ENCODE results near the gene PSMD8.
"Not testable (repeated sequence)": the region's sequence is repeated elsewhere in the genome, so short reads cannot be mapped to it uniquely, and the experiment has no call there.

The PSMD8 gene

DNA sequence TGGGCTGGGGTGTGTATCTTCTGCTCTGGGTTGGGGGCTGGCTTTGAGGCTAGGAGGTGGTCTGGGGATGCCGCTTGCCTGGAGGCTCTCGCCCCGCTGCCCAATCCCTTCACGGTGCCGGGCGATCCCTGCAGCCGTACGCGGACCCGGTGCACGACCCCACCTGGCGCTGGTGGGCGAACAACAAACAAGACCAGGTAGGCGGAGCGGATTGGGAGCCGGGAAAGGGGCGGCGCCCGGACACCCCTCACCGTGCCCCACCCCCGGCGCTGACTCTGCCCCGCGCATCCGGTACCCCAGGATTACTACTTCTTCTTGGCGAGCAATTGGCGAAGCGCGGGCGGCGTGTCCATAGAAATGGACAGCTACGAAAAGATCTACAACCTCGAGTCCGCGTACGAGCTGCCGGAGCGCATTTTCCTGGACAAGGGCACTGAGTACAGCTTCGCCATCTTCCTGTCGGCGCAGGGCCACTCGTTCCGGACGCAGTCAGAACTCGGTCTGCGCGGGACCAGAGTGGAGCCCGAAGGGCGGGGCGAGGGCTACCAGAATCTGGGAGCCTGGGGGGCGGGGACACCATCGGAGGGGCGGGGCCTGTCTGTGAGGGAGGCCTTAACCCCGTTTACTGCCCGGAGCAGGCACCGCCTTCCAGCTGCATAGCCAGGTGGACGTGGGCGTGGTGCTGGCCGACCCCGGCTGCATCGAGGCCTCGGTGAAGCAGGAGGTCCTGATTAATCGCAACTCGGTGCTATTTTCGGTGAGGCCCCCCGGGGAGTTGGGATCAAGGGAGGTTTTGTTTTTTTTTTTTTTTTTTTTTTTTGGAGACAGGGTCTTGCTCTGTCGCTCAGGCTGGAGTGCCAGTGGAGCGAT lies 12.1 kb upstream of the PSMD8 start:
- DNase-seq (ENCODE audit: low read depth) = no peak

DNA sequence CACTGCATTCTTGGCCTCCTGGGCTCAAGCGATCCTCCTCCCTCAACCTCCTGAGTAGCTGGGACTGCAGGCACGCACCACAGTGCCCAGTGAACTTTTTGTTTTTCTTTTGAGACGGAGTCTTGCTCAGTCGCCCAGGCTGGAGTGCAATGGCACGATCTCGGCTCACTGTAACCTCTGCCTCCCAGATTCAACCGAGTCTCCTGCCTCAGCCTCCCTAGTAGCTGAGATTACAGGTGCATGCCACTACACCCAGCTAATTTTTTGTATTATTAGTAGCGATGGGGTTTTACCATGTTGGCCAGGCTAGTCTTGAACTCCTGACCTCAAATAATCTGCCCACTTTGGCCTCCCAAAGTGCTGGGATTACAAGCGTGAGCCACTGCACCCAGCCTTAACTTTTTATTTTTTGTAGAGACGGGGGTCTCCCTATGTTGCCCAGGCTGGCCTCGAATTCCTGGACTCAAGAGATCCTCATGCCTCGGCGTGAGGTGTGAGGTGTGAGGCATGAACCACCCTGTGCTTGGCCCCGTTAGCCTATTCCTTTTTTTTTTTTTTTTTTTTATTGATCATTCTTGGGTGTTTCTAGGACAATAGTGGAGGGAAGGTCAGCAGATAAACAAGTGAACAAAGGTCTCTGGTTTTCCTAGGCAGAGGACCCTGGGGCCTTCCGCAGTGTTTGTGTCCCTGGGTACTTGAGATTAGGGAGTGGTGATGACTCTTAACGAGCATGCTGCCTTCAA lies 11.3 kb upstream of the PSMD8 start:
- DNase-seq (ENCODE audit: low read depth) = not testable (repeated sequence)

DNA sequence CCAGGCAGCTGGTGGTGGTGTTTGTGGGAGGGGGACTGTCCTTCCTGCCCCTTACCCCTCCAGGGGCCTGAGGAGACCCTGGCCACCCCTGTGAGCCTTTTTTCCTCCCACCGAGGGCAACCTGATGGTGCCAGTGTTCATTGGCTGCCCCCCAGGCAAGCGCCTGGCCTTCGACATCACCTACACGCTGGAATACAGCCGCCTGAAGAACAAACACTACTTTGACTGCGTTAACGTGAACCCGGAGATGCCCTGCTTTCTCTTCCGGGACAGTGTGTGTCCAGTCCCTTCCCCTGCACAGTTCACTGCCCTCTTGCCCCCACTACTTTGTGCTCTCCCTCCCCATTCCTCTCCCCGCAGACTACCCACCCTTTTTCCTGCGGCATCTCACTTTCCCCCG lies 7.3 kb upstream of the PSMD8 start:
- no peak for DNase-seq (ENCODE audit: low read depth)

DNA sequence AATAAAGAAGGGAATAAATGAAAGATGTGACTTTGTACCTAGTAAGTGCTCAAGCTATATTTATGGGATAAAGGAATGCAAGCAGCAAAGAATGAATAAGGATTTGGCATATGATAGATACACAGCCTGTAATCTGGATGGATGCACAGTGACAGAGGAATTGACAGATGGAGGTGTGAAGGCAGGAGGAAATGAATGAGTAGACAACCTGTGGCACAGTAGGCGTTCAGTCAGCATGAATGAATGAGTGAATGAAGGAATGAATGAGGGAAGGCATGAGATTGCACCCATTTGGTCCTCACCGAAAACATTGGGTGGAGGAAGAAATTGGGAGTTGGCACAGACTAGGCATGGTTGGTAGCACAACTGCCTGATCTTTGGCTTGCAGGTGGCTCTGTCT lies 4.8 kb upstream of the PSMD8 start:
- no peak for DNase-seq (ENCODE audit: low read depth)

DNA sequence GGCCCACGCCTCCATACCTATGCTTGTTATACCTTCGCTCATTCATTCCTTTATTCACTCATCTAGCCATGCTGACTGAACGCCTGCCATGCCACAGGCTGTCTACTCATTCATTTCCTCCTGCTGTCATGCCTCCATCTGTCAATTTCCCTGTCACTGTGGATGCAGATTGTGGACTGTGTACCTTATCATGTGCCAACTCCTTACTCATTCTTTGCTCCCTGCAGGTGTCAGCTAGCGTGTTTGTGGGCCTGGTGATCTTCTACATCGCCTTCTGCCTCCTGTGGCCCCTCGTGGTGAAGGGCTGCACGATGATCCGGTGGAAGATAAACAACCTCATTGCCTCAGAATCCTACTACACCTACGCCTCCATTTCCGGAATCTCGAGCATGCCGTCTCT lies 4.1 kb upstream of the PSMD8 start:
- no peak for DNase-seq (ENCODE audit: low read depth)

DNA sequence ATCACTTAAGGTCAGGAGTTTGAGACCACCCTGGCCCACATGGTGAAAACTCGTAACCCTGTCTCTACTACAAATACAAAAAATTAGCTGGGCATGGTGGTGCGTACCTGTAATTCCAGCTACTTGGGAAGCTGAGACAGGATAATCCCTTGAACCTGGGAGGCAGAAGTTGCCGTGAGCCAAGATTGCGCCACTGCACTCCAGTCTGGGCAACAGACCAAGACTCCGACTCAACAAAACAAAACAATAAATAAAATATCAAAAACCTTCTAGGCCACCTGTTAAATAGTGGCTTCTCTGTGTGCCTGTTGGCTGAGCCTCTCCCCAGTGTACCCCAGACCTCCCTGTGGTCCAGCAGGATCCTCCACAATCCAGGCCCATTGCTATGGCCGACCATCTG lies 3.3 kb upstream of the PSMD8 start:
- no peak for DNase-seq (ENCODE audit: low read depth)

DNA sequence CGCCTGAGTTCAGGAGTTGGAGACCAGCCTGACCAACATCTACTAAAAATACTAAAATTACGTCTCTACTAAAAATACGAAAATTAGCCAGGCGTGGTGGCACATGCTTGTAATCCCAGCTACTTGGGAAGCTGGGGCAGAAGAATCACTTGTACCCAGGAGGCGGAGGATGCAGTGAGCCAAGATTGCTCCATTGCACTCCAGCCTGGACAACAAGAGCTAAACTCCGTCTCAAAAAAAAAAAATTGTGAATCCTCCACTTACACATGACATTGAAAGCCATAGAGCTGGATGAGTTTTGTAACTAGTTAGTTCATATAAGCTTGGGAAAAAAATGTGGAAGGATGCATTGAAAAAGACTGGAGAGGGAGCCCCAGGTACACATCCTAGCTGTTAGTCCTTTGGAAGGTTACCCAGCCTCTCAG lies 452 bp upstream of the PSMD8 start:
- no peak for DNase-seq (ENCODE audit: low read depth)

DNA sequence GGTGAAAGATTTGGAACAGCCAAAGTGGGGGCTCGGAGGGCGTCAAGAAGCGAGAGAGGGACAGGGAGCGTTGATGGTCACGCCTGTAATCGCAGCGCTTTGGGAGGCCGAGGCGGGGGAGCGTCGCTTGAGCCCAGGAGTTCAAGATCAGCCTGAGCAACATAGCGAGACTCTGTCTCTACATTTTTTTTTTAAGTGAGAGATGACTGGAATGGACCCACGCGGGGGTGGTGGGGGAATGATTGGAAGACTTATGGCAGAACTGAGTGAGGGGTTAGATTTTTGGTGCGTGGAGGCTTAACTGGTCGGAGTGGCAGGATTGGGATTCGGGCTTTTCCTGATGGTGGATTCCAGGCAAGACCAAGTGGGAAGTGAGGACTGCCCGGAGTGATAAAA lies 725 bp downstream of the PSMD8 start:
- no peak for DNase-seq (ENCODE audit: low read depth)

DNA sequence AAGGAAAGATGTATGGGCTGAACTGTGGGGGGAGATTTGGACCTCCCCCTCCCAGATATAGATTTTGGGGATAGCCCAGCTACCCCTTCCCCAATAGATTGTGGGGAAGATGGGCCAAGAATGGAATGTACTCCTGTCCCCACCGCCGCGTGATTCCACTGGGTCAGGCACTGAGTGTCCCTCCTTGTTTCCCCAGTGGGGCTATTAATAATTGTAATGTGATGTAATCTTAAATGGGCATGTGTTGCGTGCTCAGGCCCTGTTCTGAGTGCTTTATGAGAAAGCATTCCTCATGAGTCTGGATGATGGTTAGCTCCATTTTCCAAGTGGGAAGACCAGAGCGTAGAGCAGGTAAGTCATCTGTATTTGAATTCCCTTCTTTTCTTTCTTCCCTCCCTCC lies 1.4 kb downstream of the PSMD8 start:
- DNase-seq (ENCODE audit: low read depth) = no peak

DNA sequence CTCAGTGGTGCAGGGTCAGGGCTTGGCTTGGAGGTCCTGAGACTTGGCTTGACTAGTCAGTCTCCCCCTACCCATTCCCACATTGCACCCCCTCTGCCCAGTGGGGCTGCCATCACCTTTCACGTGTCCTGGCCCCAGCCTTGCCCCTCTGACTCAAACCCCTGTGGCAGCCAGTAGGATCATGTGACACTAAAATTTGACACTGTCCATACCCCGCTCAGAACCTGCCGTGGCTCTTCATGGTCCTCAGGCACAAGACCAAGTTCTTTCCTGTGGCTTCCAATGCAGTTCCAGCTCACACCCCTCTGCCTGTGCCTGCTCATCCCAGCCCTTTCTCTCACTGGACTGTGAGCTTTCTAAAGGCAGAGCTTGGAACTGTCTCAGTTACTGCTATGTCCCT lies 2.2 kb downstream of the PSMD8 start:
- DNase-seq (ENCODE audit: low read depth) = no peak

DNA sequence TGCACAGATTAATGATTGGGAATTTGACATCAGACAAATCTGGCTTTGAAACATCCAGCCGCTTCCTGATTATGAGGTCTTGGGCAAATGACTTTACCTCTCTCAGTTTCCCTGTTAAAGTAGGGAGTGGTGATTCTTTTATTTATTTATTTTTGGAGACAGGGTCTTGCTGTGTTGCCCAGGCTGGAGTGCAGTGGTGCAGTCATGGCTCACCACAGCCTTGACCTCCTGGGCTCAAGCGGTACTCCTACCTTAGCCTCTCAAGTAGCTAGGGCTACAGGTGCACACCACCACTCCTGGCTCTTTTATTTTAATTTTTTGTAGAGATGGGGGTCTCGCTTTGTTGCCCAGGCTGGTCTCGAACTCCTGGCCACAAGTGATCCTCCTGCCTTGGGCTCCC lies 2.7 kb downstream of the PSMD8 start:
- DNase-seq (ENCODE audit: low read depth) = no peak

DNA sequence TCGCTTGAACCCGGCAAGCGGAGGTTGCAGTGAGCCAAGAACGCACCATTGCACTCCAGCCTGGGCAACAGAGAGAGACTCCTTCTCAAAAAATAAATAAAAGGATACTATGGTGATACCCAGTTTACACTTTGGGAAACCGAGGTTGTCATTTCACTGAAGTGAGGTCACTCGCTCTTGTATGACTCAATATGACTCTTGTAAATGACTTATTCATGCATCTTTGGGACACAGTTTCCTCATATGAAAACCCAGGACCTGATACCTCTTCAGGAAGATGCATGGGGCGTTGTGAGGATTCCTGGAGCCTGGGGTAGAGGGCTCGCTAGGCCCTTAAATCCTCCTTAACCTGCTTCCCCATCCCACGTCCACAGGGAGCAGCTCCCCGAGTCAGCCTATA lies 4.5 kb downstream of the PSMD8 start:
- DNase-seq (ENCODE audit: low read depth) = no peak

DNA sequence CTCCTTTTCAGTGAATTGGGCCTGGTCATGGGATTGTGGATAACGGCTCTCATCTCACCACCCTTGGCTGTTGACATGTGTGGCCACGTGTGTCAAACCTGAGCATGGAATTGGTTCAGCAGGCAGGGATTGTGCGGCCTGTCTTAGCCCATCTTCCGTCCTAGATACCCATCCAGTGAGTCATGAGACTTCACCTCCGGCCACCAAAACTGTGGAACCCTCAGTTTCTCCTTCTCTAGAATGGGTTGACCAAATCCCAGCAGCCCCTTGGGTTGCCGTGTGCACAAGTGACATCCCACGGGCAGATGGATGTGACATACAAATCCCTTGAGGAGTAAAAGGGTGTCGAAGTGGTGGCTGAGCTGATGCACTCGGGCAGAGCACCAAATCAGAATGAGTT lies 6.8 kb downstream of the PSMD8 start:
- DNase-seq (ENCODE audit: low read depth) = no peak

DNA sequence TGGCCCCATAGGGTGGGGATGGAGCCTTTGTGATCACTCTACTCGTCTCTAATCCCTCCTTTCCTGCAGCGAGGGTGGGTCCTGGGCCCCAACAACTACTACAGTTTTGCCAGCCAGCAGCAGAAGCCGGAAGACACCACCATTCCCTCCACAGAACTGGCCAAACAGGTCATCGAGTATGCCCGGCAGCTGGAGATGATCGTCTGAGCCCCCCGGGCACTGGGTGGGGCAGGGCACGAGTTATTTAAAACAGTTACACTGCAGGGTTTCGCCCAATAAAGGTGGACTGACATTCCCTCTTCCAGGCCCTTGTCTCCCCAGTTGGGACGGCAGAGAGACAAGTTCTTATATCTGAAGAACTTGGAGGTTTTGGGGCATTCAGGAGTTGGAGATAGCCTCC lies 8.8 kb downstream of the PSMD8 start:
- no peak for DNase-seq (ENCODE audit: low read depth)

DNA sequence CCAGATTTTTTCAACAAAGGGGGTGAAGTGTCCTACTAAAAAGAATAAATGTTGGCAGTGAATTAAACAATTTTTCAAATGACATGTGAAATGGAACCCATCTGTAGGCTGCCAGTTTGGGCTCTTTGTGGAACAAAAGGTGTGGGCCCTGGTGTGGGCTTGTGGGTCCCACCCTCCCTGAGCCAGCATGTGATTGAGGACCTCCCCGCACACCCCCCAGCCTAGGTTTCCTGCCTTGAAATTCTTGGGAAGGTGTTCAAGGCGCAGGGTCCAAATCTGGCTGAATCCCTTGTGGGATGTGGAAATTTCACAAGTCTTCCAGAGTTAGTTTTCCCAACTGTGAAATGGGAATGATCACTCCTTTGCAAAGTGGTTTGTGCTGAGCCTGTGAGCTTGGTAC lies 9.4 kb downstream of the PSMD8 start:
- no peak for DNase-seq (ENCODE audit: low read depth)

DNA sequence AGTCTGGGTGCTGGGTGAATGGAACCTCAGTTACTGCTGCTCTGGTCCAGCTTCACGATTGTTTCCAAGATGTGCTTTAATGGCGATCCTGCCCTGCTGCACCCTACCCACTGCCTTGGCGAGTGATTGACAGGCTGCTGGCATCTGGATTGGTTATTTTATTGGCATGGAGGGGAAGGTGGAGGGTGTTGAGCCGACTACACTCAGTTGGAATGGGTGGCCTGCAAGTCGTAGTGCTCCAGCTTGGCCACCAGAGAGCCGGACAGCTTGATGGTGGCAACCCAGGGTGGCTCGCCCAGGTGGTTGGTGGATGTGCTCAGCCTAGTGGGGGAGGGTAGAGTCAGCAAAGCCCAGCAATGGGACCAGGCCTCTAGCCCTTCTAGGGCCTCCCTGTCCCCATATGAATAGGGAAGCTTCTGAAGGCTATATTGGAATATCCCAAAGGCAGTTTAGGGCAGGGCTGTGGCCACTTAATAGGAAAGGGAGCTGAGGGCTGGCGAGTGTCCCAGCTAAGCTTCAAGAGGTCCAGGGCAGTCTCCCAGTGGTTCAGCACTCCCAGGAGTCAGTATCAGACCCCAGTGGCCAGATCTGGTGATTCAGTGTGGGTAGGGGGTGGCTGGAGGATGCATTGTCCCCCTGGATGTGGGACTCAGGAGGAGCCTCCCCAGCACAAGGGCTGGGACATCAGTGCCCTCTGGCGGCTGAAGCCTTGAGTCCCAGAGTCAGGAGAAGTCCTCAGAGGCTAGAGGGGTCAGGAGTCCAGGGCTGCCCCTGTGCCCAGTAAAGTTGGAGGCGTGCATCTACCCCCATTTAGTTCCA lies 10.0 kb downstream of the PSMD8 start:
- no peak for DNase-seq (ENCODE audit: low read depth)

DNA sequence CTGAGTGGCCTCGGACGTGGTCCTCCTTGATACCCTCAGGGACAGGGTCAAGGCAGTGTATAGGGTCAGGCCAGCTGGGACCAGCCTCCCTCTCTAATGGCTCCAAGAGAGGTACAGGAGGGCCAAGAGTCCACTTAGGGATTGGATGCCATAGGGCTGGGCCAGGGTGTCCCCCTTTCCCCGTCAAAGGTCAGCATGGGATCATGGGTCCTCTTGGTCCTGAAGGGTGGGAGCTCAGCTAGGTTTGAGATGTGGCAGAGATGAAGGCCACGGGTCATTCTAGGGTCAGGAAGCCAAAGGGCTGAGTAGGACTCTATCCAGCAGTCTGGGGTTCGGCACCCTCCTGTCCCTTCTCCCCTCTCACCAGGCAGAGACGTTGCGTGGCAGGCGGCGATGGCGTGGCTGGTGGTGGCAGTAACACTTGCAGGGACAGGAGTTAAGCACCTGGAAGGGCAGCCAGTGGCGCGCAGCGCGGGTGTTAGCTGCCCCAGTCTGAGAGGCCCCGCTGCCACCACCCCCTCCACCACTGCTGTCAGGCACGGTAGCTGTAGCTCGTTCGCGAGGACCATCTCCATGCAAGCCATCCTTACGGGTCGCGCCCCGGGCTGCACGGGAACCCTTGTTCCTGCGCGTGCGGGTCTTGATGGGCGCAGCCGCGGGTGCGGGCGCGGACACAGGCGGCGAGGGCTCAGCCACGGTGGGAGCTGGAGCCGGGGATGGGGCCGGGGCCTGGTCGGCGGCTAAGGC lies 10.9 kb downstream of the PSMD8 start:
- no peak for DNase-seq (ENCODE audit: low read depth)

DNA sequence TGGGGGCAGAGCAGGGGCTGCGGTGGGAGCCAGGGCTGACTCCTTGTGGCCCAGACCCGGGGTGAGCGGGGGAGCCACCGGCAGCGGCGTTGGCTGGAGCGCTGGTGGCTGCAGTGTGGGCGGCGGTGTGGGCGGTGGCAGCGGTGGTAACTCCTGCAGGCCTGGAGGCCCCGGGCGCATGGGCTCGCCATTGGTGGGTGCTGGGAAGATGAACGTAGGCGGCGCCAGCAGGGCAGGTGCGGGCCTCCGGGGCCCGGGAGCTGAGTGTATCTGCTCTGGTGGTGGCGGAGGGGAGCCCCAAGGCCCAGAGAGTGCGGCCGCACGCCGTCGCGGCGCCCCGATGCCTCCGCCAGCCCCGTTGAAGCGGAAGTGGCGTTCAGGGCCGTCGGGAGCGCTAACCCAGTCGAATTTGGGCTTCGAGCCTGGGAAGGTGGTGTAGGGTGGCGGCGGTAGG lies 11.5 kb downstream of the PSMD8 start:
- DNase-seq (ENCODE audit: low read depth) = no peak

DNA sequence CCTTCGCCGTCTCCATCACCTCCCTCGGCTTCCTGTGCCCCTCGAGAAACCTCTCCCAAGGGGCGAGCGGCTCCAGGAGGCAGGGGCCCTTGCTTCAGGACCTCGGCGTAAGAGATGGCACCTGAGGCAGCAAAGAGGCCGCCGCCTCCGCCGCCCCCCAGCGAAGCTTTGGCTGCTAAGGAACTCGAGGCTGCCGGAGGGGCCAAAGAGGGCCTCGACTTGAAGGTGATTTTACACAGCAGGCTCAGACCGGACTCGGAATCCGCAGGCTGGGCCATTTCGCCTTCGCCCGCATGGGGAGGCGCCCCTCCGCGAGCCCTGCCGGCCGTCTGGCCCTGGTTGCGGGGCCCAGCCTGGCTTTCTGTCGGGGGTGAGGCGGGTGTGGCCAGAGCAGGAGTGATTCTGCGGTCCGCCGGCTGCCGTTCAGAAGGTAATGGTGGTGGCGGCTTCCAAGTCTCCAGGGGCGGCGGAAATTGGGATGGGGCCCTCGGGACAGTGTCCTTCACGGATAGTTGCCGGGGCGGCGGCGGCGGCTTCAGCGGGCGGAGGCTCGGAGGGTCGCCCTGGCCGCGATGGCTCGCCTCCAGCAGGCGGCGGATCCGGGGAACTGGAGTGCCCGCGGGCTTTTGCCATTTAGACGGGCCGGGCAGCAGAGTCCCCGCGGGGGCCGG lies 12.1 kb downstream of the PSMD8 start:
- no peak for DNase-seq (ENCODE audit: low read depth)

DNA sequence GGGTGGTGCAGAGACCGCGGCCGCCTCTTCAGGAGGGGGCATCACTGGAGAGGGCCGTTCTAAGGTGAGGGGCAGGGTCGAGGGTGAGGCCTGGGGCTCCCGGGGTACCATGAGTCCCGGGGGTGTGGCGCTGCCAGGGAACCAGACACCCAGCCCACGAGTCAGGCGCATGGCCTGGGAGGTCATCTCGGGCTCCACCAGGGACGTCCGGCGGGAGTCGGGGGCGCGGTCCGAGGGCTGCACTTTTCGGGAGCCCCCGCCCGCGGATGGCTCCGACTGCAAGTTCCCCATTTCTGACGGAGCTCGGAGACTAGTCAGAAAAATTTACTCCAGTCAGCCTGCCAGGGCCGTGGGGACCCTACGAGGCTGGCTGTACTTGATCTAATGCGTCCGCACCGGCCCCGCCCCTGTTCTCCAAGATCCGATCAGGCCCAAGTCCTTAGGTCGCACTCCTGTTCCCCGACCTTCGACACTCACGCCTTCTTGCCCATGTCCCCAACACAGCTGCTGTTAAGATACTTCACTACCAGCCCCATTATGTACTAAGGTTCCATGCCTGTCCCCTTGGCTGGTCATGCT lies 12.7 kb downstream of the PSMD8 start:
- DNase-seq (ENCODE audit: low read depth) = no peak
